GM12864 (cell line): ENCODE results near the gene TMPRSS7.

Source experiments
- DNase-seq: peaks from one replicate; pipeline ENCODE4 v3.0.0-alpha.2; 2011; ENCODE audit warnings: low read depth
- H3K4me3 ChIP-seq: 2 replicates; pipeline ENCODE4 v1.5.1; 2011; ENCODE audit warnings: mild to moderate bottlenecking, low read depth, low read length, control low read depth
- CTCF ChIP-seq: IDR thresholded peaks from 2 replicates; pipeline ENCODE4 v1.5.1; 2011; ENCODE audit warnings: low read depth, mild to moderate bottlenecking, moderate library complexity, low read length, control low read depth, inconsistent platforms; ENCODE audit errors: missing control alignments

TMPRSS7 gene

DNA sequence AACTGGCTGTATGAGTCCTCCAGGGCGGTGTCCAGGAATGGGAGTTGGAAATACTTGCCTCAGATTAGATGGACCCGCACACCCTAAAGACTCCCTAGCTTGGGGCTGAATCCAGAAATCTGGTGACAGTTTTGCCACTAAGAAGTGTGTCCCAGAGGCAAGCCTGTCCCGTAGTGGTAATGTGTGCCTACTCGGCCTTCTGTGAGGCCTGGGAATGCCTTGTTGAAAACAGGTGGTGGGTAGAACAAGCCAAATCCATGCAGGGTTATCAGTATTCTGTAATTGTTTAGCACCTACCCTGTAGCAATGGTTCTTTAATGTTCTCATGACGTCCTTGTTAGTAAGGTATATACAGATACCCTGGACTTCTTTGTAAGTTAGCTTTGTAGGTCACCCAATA lies 53.2 kb downstream of the TMPRSS7 start:
- H3K4me3 ChIP-seq: no peak overlapping the region
- no peak for DNase-seq
- no peak for TF ChIP-seq CTCF

GRCh38 chr3:112088944-112089343 lies 54.4 kb downstream of the TMPRSS7 start:
- no peak for TF ChIP-seq CTCF

DNA sequence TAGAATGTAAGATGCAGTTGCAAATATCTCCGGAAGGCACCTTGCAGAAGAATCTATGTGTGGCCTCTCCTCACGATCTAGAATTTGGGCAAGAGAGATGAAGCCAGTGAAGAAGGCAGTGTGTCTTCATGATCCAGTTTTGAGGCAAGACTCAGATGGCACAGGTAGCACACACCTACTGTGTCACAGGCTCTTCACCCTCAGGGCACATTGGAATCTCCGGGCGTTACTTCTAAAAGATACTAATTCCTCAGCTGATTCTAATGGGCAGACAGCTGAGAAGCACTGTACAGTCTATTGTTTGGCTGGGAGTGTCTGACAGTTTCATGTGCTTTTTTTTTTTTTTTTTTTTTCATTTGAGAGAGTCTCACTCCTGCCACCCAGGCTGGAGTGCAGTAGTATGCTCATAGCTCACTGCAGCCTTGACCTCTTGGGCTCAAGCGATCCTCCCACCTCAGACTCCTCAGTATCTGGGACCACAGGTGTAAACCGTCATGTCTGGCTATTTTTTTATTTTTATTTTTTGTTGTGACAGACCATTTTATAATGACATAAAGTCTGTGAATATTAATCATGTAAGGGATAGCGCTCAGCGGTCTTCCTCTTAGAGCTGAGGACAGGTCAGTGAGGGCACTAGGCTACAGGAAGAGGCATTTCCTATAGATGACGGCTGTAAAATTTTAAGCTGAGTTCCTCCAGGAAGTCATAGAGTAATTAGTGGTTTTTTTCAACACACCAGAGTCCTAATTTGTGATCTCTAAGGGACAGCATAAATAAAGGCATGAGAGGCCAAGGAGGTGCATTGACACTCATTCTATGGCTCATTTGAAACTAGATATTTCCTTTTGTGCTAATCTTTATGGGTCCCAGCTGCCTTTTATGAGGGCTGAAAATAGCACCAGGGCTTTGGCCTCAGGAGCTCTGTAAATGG lies 55.7 kb downstream of the TMPRSS7 start:
- no peak overlapping the region for H3K4me3 ChIP-seq
- TF ChIP-seq CTCF: no peak
- no peak for DNase-seq

More at GRCh38 chr3:112088944-112089343, 54.4 kb downstream of the TMPRSS7 start:
- H3K4me3 ChIP-seq: no peak overlapping the region
- no peak for DNase-seq

GRCh38 chr3:112090887-112091586 lies 56.5 kb downstream of the TMPRSS7 start:
- no peak for DNase-seq
- no peak for TF ChIP-seq CTCF
- no peak overlapping the region for H3K4me3 ChIP-seq

GRCh38 chr3:112092496-112093179 lies 58.1 kb downstream of the TMPRSS7 start:
- TF ChIP-seq CTCF: no peak
- no peak for DNase-seq
- no peak overlapping the region for H3K4me3 ChIP-seq

GRCh38 chr3:112093180-112093522 lies 58.6 kb downstream of the TMPRSS7 start:
- DNase-seq: no peak
- no peak for TF ChIP-seq CTCF
- H3K4me3 ChIP-seq: no peak overlapping the region
